HepG2 (cell line): Measurements from ENCODE around the gene PLCB1. TPM values are rescaled to one million over a fixed set of nuclear protein-coding genes. Genes with fewer than 3 reads are reported as not detected.
A peak's percentile ranks its signal among the peaks of the same experiment; 100 is the strongest.

Source experiments
- BRD4 ChIP-seq: sonication (generic); formaldehyde crosslinking; IDR thresholded peaks from 2 replicates; pipeline ENCODE4 v1.4.0; 2020; ENCODE audit warnings: missing genetic modification reagents
- CEBPZ ChIP-seq: IDR thresholded peaks from 2 replicates; pipeline ENCODE4 v1.6.1; 2012; ENCODE audit warnings: low read length, improper control_type of control experiment
- FOSL2 ChIP-seq: sonication (generic); formaldehyde crosslinking; IDR thresholded peaks from 2 replicates; pipeline ENCODE4 v1.4.0; 2020; ENCODE audit warnings: missing genetic modification reagents
- LCORL ChIP-seq, 2 experiments: fragments of 450-650 bp in 1 of 2; sonication (generic) in 1 of 2; formaldehyde crosslinking in 1 of 2; IDR thresholded peaks; 2 replicates each; pipeline versions ENCODE4 v1.5.0 to v1.6.1; 2017 to 2020; ENCODE audit warnings: antibody characterized with exemption in 1 of 2, missing genetic modification reagents in 1 of 2
- MAFF ChIP-seq: IDR thresholded peaks from 2 replicates; pipeline ENCODE4 v1.6.1; 2011; ENCODE audit warnings: low read depth, low read length, improper control_type of control experiment
- MAFG ChIP-seq: sonication (generic); formaldehyde crosslinking; IDR thresholded peaks from 2 replicates; pipeline ENCODE4 v1.5.1; 2020; ENCODE audit warnings: mild to moderate bottlenecking, missing genetic modification reagents
- SALL1 ChIP-seq: sonication (generic); formaldehyde crosslinking; IDR thresholded peaks from 2 replicates; pipeline ENCODE4 v1.8.0; 2022; ENCODE audit warnings: mild to moderate bottlenecking, missing genetic modification reagents
- TCF7L2 ChIP-seq: IDR thresholded peaks from 2 replicates; pipeline ENCODE4 v1.6.1; 2011; ENCODE audit warnings: mild to moderate bottlenecking, low read depth, low read length, moderate library complexity
- ZBTB33 ChIP-seq: sonication (generic); formaldehyde crosslinking; IDR thresholded peaks from 2 replicates; pipeline ENCODE4 v1.4.0; 2020; ENCODE audit warnings: missing genetic modification reagents
- ZBTB40 ChIP-seq, 2 experiments: fragments of 450-650 bp in 1 of 2; sonication (generic) in 1 of 2; formaldehyde crosslinking in 1 of 2; IDR thresholded peaks; 2 replicates each; pipeline versions ENCODE4 v1.6.1 to v1.8.0; 2016 to 2022; ENCODE audit warnings: antibody characterized with exemption in 1 of 2, mild to moderate bottlenecking in 1 of 2, missing genetic modification reagents in 1 of 2
- ZC3H13 ChIP-seq: sonication (generic); formaldehyde crosslinking; IDR thresholded peaks from 2 replicates; pipeline ENCODE4 v1.8.1; 2023; ENCODE audit warnings: mild to moderate bottlenecking, missing genetic modification reagents, moderate library complexity
- ZNF24 ChIP-seq: fragments of 450-650 bp; IDR thresholded peaks from 2 replicates; pipeline ENCODE4 v1.6.1; 2017; ENCODE audit warnings: antibody characterized with exemption, mild to moderate bottlenecking
- ZNF484 ChIP-seq: sonication (generic); formaldehyde crosslinking; IDR thresholded peaks from 2 replicates; pipeline ENCODE4 v1.5.1; 2020; ENCODE audit warnings: mild to moderate bottlenecking, low read depth, missing genetic modification reagents, borderline replicate concordance
- ZSCAN9 ChIP-seq: IDR thresholded peaks from 2 replicates; pipeline ENCODE4 v1.6.1; 2016; ENCODE audit warnings: borderline replicate concordance
- polyA plus RNA-seq, 8 experiments: library from polyadenylated mRNA; depleted of rRNA in 3 of 8; stranded (reverse) in 7 of 8; unstranded in 1 of 8; fragments of >200 nt; fragmentation: Illumina TruSeq in 4 of 8; extraction: Trizol in 4 of 8; gene quantifications; 2 replicates each; pipeline versions ENCODE4 v1.2.1 to v1.2.3, GENCODE V29; 2011 to 2016; ENCODE audit warnings: low read depth in 4 of 8, missing spikeins in 1 of 8, mixed read lengths in 1 of 8; ENCODE audit not compliant: insufficient read depth in 1 of 8
- total RNA-seq, 5 experiments: library from RNA; depleted of rRNA; stranded (reverse); fragments of >200 nt; fragmentation: Illumina TruSeq; extraction: Trizol; gene quantifications; 2 replicates each; pipeline ENCODE4 v1.2.3, GENCODE V29; 2016; ENCODE audit warnings: low read depth in 1 of 5

The PLCB1 gene
- total and polyA plus RNA-seq, 2 of the 13 experiments (the other 11 are each of a cell fraction or from before 2014, with no cell fraction given), result 42.4 to 55.9 TPM

- TF ChIP-seq SALL1 (CRISPR knock-in tag) (peak; percentile 34; the same call in 1 of the 2 replicates), ZC3H13 (CRISPR knock-in tag) (no peak), ZBTB40 (IDR thresholded peaks at IDR 0.05) (no peak), ZBTB40 (CRISPR knock-in tag; IDR thresholded peaks at IDR 0.05) (no peak), CEBPZ (no peak; the same call in 1 of the 2 replicates), ZNF484 (CRISPR knock-in tag) (no peak), TCF7L2 (no peak), BRD4 (no peak), ZBTB33 (CRISPR knock-in tag) (peak; percentile 61; the same call in 1 of the 2 replicates), MAFG (peak; percentile 89), FOSL2 (CRISPR knock-in tag) (peak; percentile 93), ZNF24 (0 out of 2 replicates have a peak, but pooled peaks have one; percentile 33), ZSCAN9 (CRISPR knock-in tag) (no peak; the same call in 1 of the 2 replicates), LCORL (IDR thresholded peaks at IDR 0.05) (no peak), LCORL (CRISPR knock-in tag; IDR thresholded peaks at IDR 0.05) (no peak), MAFF (peak; percentile 93)
Observed at GRCh38 chr20:8464368-8464767, 332.3 kb downstream of the PLCB1 start (continued).
